ENCODE data around the gene SUGCT.

DNA sequence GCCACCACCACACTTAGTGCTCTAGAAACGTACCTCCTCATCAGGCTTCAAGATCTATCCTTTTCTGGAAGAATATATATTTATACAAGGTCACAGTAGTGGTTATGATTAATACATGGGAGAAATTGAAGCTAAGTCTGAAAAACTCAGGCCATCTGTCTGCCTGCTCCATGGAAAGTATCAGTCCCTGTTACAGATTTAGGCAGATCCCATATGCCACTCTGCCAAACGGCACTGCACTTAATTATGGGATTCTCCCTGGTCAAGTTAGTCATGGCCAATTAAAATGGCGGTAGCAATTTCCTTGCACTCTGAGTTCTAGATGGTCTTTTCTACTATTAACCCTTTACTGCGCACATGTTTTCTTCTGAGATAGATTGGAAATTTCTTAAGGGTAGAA lies 740.0 kb downstream of the SUGCT start:
- no peak for TF ChIP-seq JUND (CRISPR knock-in tag; IDR thresholded peaks at IDR 0.05)
- TF ChIP-seq, protein P1, sequence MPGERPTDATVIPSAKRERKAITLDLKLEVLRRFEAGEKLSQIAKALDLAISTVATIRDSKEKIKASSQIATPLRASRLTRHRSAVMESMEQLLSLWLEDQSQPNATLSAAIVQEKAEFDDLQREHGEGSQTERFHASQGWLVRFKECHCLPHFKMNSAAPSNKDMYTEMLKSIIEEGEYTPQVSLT (CRISPR knock-in tag; IDR thresholded peaks at IDR 0.05; ENCODE audit: borderline replicate concordance, low read depth): no peak
- TF ChIP-seq KDM4B (CRISPR knock-in tag; IDR thresholded peaks at IDR 0.05): no peak
- TF ChIP-seq ZNF3 (CRISPR knock-in tag; IDR thresholded peaks at IDR 0.05): no peak
- TF ChIP-seq U2AF2 (IDR thresholded peaks at IDR 0.05; ENCODE audit: low read depth, low read length): no peak
- TF ChIP-seq, protein P2, sequence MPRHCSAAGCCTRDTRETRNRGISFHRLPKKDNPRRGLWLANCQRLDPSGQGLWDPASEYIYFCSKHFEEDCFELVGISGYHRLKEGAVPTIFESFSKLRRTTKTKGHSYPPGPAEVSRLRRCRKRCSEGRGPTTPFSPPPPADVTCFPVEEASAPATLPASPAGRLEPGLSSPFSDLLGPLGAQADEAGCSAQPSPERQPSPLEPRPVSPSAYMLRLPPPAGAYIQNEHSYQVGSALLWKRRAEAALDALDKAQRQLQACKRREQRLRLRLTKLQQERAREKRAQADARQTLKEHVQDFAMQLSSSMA (CRISPR knock-in tag; IDR thresholded peaks at IDR 0.05): no peak
- no peak for TF ChIP-seq NFKB2 (CRISPR knock-in tag; IDR thresholded peaks at IDR 0.05; ENCODE audit: borderline replicate concordance)
